ENCODE results near the gene HSPB6.
"Not testable (repeated sequence)": the region's sequence is repeated elsewhere in the genome, so short reads cannot be mapped to it uniquely, and the experiment has no call there.

Gene HSPB6, protein sequence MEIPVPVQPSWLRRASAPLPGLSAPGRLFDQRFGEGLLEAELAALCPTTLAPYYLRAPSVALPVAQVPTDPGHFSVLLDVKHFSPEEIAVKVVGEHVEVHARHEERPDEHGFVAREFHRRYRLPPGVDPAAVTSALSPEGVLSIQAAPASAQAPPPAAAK

DNA sequence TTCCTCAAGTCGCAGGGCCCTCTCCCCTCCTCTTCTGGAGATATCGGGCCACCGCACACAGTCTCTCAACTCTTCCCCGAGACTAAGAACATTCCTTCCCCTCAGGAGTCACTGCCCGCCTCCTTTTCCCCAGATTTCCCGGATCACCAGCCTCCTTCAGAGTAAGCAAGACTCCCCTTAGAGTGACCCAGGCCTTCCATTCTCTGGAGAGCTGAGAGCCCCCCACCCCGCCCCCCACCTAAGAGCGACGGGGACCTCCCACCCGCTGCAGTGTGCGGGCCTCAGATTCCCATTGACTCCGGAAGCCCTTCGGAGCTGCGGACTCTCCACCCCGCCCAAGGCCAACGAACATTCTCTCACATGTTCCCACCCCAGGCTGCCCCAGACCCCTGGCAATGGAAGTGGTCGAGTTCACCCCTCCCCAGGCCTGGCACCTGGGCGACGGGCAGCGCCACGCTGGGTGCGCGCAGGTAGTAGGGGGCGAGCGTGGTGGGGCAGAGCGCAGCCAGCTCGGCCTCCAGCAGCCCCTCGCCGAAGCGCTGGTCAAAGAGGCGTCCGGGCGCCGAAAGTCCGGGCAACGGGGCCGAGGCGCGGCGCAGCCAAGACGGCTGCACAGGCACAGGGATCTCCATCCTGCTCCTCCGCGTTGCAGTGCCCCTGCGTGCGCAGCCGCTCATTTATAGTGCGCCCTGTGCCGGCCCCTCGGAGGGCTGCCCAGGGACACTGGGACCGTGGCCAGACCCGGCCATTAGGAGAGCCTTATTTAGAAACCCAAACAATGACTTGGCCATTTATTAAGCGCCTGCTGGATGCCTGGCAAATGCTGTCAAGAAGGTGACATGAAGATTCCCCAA, at the start of gene HSPB6:
Gene HSPB6 (minus strand): TSS at position 653 of the 854 bp plus-strand sequence. CDS start 21 bp downstream, at position 632.
- DNase-seq (ENCODE audit: low read depth in 2 of 2) = no peak

DNA sequence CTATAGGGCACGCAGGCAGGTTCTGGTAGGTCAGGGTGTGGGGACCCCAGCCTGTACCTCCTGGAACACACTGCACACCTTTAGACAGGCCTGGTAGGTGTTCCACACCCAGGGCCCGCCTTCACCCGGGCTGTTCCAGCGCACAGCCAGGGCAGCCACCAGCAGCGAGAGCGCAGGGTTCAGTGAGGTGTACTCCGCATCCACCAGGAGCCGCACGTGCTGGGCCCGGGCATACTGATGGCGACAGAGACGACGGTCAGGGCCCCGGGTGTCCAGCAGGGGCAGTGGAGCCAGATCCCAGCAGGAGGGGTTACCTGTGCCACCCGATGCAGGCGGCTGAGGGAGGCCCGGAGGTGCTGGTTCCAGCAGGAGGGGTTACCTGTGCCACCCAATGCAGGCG, 49.8 kb upstream of the HSPB6 start:
- no peak for DNase-seq (ENCODE audit: low read depth in 2 of 2)

DNA sequence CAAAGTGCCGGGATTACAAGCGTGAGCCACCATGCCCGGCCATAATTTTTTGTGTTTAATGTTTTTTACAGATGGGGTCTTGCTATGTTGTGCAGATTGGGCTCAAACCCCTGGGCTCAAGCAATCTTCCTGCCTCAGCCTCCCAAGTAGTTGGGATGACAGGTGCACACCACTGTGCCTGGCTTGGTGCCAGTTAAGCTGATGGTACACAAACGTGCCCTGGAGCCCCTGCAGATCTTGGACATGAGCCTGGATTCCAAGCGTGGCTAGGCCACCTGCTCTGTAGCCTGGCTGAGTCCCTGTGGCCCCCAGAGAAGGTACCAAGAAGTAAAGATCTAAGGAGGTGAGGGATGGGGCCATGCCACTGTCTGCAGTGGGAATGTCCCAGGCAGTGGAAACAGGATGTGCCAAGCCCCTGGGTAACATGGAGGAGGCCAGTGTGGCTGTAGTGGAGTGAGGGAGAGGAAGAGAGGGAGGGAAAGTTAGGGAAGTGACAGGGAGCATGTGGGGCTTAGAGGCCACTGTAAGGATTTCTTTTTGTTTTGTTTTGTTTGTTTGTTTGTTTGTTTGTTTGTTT, 48.8 kb upstream of the HSPB6 start:
- no peak for DNase-seq (ENCODE audit: low read depth in 2 of 2)

DNA sequence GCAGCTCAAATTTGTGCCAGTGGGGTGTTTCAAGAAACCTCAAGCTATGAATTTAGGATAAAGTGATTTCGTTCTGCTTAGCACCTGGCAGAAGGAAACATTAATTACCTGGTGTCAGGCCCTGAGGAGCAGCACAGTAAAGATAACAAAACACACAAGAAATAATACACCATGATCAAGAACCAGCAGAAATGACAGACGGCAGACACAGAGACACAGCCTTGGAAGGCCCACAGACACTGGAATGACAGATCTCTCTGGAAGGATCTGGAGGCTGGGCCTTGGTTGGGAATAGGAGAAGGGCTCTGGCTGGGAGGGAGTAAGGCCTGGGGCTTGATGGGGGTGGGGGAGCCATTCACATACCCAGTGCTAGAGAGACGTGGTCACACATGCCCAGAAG, 45.0 kb upstream of the HSPB6 start:
- no peak for DNase-seq (ENCODE audit: low read depth in 2 of 2)

DNA sequence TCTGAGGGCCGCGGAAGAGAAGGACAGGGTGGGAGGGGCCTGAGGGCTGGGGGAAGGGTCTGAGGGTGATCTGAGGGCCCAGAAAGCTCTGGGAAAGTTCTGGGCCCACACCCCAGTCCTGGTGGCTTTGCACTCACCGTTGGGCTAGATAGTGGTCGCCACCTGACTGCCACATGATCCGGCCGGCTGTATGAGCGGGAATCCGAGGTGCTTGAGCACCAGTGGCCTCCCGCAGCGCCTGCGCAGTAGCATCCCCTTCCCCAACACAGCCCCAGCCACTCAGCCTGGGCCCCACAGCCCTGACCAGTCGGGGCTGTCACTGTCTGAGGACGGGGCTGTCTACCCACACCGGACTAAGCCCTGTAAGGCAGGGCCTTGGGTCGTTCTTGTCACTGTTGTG, 40.8 kb upstream of the HSPB6 start:
- DNase-seq (ENCODE audit: low read depth in 2 of 2) = no peak

DNA sequence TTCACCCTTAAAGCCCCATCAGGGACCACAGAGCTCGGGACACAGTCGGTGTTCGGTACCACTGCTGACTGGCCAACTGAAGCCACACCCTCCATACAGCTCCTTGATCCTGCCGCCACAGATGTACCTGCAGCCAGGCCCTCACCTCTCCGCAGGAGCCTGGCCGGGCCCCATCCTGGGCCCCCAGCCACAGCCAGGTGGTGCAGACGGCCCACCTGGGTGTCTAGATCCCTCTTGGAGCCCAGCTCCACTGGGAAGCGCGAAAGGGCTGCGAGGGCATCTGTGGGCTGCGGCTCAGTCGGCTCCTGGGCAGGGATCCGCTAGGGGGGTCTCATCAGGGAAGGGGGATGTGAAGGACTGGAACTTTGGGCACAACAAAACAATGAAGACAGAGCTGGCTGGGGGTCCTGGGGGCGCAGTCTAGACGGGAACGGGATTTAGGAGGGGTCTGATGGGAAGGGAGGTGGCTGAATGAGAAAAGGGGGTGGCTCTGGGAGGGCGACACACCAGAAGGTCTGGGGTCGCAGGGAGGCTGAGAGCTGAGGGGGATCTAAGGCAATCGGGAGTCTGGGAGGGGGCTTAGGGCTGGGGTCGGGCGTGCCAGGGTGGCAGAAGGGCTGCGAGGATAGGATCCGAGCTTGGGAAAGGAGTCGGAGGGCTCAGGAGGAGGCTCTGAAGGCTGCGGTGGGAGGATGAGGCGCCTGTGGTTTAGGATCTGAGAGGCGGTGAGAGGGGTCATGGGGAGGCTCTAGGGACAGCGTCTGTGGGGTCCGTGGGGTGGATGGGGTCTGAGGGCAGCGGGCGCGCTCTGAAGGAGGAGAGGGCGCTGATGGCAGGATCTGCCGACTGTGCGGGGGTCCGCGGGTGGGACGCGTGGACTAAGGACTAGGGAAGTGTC, 40.1 kb upstream of the HSPB6 start:
- DNase-seq (ENCODE audit: low read depth in 2 of 2) = no peak

DNA sequence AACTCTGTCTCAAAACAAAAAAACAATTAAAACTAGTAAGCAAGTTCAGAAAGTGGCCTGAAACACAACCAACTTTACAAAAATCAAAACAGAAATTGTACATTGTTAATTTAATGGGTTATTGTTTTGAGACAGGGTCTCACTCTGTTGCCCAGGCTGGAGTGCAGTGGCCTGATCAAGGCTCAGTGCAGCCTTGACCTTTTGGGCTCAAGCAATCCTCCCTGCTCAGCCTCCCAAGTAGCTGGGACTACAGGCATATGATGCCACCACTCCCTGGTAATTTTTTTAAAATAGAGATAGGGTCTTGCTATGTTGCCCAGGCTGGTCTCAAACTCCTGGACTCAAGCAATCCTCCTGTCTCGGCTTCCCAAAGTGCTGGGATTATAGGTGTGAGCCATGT, 38.7 kb upstream of the HSPB6 start:
- DNase-seq (ENCODE audit: low read depth in 2 of 2) = not testable (repeated sequence)

DNA sequence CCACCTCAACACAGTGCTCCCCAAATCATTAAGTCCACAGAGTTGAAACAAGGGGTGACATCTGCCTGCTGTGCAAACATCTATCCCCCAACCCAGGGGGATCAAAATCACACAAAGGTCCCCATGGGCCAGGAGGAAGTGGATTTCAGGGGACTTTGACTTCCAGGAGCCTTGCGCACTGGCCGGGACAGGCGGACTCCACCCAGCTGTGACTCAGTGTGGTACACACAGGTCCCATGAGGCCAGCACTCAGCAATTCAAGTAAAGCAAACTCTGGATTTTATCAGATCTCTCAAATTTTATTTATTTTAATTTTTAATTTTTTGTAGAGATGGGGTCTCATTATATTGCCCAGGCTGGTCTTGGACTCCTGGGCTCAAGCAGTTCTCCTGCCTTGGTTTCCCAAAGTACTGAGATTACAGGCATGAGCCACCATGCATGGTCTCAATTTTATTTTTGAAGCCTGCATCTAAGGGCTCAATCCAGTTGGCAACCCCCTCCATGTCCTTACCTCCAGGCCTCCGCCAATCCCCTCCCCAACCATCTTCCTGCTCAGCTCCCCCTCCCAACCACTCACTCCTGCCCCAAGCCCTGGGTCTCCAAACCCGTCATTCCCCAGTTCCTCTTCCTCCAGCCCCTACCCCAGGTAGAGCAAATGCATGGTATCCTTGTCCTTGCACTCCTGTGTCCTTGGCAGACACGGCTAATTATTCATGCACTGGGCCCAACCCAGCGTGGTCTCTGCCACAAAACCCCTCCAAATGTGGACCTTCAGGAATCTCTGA, 36.7 kb upstream of the HSPB6 start:
- no peak for DNase-seq (ENCODE audit: low read depth in 2 of 2)

DNA sequence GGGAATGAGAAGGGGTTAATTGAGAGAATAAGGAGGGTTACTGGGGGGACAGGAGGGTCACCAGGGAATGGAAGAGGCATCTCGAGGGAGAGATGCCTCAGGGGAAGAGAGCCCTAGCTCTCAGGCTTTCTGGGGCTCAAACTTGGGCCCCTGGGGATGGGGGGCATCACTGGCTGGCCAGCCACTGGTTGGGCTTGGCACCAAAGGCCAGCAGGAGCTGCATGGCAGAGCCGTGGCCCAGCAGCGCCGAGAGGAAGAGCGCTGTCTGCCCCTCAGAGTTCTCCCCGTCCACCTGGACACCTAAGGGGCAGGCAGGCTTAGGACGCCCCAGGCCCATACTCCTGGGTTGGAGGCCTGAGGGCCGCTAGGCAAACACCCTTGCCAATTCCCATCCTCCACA, 36.1 kb upstream of the HSPB6 start:
- no peak for DNase-seq (ENCODE audit: low read depth in 2 of 2)

DNA sequence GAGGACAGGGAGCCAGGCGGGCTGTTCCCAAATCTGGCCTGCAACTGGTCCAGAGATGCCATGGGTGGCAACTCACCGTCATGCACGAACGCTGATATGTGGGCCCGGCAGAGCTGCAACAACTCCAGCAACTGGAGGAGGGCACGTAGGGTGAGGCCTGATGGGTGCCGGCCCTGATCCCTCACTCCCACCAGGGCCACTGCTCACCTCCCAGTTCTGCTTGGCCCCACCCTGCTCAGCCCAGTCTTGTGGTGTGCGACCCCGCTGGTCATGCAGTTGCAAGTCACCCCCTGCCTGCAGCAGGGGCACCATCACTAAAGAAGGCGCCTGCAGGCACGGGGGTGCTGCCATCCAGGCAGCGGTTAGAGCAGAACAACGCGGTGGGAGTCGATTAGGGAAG, 35.5 kb upstream of the HSPB6 start:
- DNase-seq (ENCODE audit: low read depth in 2 of 2) = no peak

DNA sequence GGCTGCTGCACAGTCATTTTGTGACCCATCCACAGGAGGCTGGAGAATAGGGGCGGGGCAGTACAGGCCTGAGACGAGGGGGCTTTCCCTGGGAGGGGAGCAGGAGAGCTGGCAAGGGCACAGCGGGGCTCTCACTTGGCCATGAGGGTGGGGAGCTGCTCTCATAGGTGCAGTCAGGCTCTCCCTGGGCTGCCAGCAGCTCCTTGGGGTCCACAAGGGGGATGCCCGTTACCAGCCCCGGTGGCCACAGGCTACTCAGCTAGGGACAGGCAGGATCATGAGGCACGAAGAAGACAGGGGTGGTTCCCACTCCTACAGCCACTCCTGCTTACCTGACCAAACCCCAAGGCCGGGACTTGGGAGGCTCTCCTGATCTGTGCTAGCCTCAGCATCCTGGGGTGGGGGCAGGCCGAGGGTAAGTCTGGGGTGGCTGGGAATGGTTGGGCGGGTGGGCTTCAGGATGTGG, 35.0 kb upstream of the HSPB6 start:
- no peak for DNase-seq (ENCODE audit: low read depth in 2 of 2)

DNA sequence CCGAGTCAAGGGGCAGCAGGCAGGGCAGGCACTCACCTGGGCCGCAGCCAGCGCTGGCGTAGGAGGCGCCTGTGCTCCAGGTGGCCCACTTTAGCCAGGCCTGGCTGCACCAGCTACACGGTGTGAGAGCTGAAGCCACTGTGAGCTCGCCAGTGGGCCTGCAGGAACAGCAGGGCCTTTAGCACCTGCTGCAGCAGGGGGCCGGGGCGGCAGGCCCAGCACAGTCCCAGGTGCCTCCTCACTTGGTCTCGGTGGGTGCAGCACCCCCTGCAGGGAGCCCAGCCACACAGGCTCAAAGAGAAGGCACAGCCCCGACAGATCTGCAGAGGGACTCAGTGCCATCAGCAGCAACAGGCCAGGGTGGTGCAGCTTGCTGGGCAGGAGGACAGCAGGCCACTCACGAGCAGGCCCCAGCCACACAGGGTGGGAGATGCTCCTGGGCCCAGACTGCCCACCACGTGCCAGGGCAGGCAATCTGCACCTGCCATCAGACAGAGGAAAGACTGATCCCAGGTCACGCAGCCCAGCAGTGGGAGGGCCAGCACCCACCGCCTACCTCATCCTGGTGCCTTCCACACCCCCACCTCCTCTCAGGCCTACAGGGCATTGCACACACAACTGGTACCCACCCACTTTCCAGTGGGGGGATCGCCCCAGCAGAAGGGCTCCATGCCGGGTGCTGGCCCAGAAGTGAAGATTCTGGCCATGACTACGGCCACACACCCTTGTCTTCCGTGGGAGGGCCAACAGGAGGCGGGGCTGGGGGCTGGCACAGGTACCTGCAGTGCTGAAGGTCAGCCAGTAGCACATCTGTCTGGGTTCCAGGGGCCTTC, 34.4 kb upstream of the HSPB6 start:
- no peak for DNase-seq (ENCODE audit: low read depth in 2 of 2)

DNA sequence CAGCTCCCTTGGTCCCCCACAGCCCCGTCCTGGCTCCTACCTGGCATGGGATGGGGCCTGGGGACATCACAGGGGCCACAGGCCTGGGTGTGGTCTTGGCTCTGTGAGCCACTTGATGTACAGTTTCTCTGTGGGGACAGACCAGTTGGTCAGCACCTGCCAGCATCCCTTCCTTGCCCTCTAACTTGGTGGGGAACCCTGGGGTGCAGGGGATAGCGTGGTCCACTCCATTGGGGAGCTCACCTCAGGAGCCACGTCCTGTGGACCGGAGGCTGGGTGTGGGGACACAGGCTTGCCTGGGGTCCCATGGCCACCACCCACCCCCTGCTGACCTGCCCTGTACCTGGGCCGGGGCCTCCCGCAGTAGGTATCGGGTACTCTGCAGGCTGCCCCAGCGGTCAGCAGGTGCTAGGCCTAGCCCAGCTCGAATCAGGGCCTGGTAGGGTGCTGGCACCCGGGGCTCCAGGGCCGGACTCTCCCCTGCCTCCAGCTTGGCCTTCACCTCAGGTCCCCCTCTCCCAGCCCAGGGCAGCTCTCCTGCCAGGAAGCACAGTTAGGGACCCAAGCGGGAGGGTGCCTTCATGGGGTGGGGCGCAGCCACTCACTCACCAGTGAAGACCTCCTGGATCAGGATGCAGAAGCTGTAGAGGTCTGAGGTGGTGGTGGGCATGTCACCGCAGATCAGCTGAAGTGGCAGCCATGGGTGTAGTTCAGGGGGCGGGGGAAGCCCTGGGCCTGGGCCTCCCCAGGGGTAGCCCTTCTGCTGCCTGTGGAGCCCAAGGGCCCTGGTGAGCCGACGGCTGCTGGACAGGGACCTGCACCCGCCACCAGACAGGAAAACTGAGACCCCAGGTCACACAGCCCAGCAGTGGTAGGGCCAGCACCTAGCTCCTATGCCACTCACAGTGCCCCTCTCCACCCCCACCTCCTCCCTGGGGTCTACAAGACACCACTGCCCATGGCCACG, 33.4 kb upstream of the HSPB6 start:
- no peak for DNase-seq (ENCODE audit: low read depth in 2 of 2)

DNA sequence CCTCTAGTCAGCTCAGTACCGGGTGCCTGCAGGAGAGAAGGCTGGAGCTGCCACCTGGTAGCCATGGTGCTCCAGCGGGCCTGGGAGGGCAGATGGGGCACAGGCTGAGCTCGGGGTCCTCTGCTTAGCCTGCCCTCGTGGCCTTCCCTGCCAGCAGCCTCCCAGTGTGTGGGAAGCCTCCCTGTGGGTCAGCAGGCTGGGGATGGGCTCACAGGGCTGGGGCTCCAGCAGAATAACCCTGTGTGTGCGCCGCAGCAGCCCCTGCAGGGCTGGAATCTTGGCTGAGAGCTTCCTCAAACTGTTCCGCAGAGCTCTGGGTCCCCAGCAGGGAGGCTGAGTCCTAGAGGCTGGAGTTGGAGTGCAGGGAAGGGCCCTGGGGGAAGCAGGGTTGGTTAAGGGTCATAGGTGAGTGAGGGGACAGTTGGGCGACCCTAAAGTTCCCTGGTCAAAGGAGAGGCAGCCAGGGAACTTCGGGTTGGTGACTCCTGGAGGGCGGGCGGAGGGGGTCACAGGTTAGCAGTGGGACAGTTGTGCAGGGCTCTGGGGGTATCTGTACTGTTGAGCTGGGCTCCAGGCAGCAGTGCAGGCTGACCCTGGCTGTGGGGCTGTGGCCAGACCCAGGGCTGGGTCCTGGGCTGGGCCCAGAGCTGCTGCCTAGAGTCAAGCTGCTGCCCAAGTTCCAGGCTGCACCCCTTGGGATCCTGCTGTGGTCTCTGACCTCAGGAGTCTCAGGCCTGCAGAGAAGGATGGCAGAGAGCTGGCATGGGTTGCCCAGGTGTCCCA, 32.6 kb upstream of the HSPB6 start:
- no peak for DNase-seq (ENCODE audit: low read depth in 2 of 2)

DNA sequence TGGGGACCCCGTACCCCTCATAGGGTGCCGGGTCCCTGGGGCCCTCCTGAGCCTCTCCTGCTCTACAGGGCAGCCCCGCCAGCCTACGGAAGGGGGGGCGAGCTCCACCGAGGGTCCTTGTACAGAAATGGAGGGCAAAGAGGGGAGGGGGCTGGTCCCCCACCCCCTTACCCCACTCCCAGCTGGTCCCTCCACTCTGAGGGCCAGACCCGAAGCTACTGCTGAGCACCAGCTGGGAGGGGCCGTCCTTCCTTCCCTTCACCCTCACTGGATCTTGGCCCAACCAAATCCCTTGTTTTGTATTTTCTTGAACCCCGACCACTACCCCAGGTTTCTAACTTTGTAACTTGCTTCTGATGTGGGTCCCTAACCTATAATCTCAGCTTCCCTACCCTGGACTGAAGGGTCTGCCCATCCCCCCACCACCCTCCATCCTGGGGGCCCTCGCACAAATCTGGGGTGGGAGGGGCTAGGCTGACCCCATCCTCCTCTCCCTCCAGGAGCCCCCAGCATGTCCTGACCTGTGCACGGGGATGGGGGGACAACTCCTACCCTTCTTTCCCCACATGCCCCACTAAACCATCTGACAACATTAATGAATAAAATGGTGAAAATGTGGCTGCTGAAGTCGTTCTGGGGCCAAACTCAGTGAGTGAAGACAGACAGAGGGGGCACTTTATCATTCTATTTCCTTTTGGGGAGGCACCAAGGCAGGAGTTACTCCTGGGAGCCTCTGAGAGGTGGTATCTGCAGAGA, 31.6 kb upstream of the HSPB6 start:
- DNase-seq (ENCODE audit: low read depth in 2 of 2) = no peak

DNA sequence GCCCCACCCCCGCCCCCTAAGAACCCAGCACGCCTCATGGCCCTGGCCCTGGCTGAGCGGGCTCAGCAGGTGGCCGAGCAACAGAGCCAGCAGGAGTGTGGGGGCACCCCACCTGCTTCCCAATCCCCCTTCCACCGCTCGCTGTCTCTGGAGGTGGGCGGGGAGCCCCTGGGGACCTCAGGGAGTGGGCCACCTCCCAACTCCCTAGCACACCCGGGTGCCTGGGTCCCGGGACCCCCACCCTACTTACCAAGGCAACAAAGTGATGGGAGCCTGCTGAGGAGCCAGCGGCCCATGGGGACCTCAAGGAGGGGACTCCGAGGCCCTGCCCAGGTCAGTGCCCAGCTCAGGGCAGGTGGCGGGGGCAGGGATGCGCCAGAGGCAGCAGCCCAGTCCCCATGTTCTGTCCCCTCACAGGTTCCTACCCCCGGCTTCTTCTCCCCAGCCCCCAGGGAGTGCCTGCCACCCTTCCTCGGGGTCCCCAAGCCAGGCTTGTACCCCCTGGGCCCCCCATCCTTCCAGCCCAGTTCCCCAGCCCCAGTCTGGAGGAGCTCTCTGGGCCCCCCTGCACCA, 30.5 kb upstream of the HSPB6 start:
- no peak for DNase-seq (ENCODE audit: low read depth in 2 of 2)
